Activated naive CD4-positive, alpha-beta T cell (primary cell): ENCODE measurements around the gene DNLZ.
A peak's percentile ranks its signal among the peaks of the same experiment; 100 is the strongest.
"Not testable (repeated sequence)": the region's sequence is repeated elsewhere in the genome, so short reads cannot be mapped to it uniquely, and the experiment has no call there.

Experiments used
- DNase-seq, 4 experiments: peaks; one replicate each; lab custom pipeline; 2025; lab: John Stamatoyannopoulos, UW

Gene DNLZ

GRCh38 chr9:136331030-136331429 lies 32.5 kb downstream of the DNLZ start:
- no peak for DNase-seq

GRCh38 chr9:136330406-136330990 lies 33.0 kb downstream of the DNLZ start:
- DNase-seq, result no peak

- DNase-seq, result no peak
These were observed 33.7 kb downstream of the DNLZ start for GRCh38 chr9:136329636-136330405.

- DNase-seq, result no peak
These were observed 34.3 kb downstream of the DNLZ start for GRCh38 chr9:136329211-136329627.

GRCh38 chr9:136328622-136329041 lies 34.9 kb downstream of the DNLZ start:
- DNase-seq, result no peak

- no peak for DNase-seq
These were observed 35.4 kb downstream of the DNLZ start for GRCh38 chr9:136328011-136328621.

- peak in 1 of 4 experiments; percentile 32 for DNase-seq
These were observed 36.1 kb downstream of the DNLZ start, which contains the start of gene GPSM1 for GRCh38 chr9:136327304-136327974. Gene GPSM1, plus strand, starts transcription at chr9:136327539. Its CDS starts 157 bp downstream, at chr9:136327696.

GRCh38 chr9:136326761-136327303 lies 36.7 kb downstream of the DNLZ start:
- no peak for DNase-seq

- no peak for DNase-seq
These were observed 37.3 kb downstream of the DNLZ start for GRCh38 chr9:136326061-136326760.

GRCh38 chr9:136325358-136325757 lies 38.2 kb downstream of the DNLZ start:
- no peak for DNase-seq

- no peak for DNase-seq
These were observed 38.8 kb downstream of the DNLZ start for GRCh38 chr9:136324501-136325300.

GRCh38 chr9:136323371-136323789 lies 40.2 kb downstream of the DNLZ start:
- DNase-seq, result no peak

GRCh38 chr9:136322756-136323330 lies 40.7 kb downstream of the DNLZ start:
- no peak for DNase-seq

- no peak for DNase-seq
These were observed 42.0 kb downstream of the DNLZ start for GRCh38 chr9:136321561-136321960.

GRCh38 chr9:136320972-136321371 lies 42.6 kb downstream of the DNLZ start:
- DNase-seq, result not testable (repeated sequence)

GRCh38 chr9:136319955-136320354 lies 43.6 kb downstream of the DNLZ start:
- not testable (repeated sequence) for DNase-seq

GRCh38 chr9:136319244-136319643 lies 44.3 kb downstream of the DNLZ start:
- not testable (repeated sequence) for DNase-seq

GRCh38 chr9:136318776-136319241 lies 44.7 kb downstream of the DNLZ start:
- no peak for DNase-seq

- no peak for DNase-seq
These were observed 45.3 kb downstream of the DNLZ start for GRCh38 chr9:136318111-136318775.

GRCh38 chr9:136317695-136318094 lies 45.8 kb downstream of the DNLZ start:
- DNase-seq, result no peak
